HepG2 (cell line): ENCODE results near the gene ABCB11. TPM values are rescaled to one million over a fixed set of nuclear protein-coding genes. Genes with fewer than 3 reads are reported as not detected.

Source experiments
- FOXC1 ChIP-seq: sonication (generic); formaldehyde crosslinking; IDR thresholded peaks from 2 replicates; pipeline ENCODE4 v1.8.0; 2022; ENCODE audit warnings: mild to moderate bottlenecking, missing genetic modification reagents, borderline replicate concordance
- KIAA2018 ChIP-seq: sonication (generic); formaldehyde crosslinking; IDR thresholded peaks from 2 replicates; pipeline ENCODE4 v1.5.0; 2020; ENCODE audit warnings: mild to moderate bottlenecking, missing genetic modification reagents, borderline replicate concordance
- KLF11 ChIP-seq: IDR thresholded peaks from 2 replicates; pipeline ENCODE4 v1.6.1; 2016; ENCODE audit warnings: missing compliant biosample characterization
- SCMH1 ChIP-seq: sonication (generic); formaldehyde crosslinking; IDR thresholded peaks from 2 replicates; pipeline ENCODE4 v1.9.0; 2021; ENCODE audit warnings: missing genetic modification reagents, mild to moderate bottlenecking, borderline replicate concordance
- SOX5 ChIP-seq: IDR thresholded peaks from 2 replicates; pipeline ENCODE4 v1.6.1; 2016; ENCODE audit warnings: borderline replicate concordance
- STAG1 ChIP-seq: sonication (generic); formaldehyde crosslinking; IDR thresholded peaks from 2 replicates; pipeline ENCODE4 v1.4.0; 2020; ENCODE audit warnings: missing genetic modification reagents
- TP53 ChIP-seq: sonication (generic); formaldehyde crosslinking; conservative IDR thresholded peaks from 2 replicates; pipeline ENCODE4 v1.4.0; 2020; ENCODE audit warnings: missing genetic modification reagents
- YEATS2 ChIP-seq: sonication (generic); formaldehyde crosslinking; IDR thresholded peaks from 2 replicates; pipeline ENCODE4 v1.4.0; 2020; ENCODE audit warnings: missing genetic modification reagents, borderline replicate concordance
- ZNF17 ChIP-seq: sonication (generic); formaldehyde crosslinking; IDR thresholded peaks from 2 replicates; pipeline ENCODE4 v1.5.0; 2020; ENCODE audit warnings: mild to moderate bottlenecking, missing genetic modification reagents
- ZNF572 ChIP-seq: sonication (generic); formaldehyde crosslinking; IDR thresholded peaks from 2 replicates; pipeline ENCODE4 v1.5.1; 2020; ENCODE audit warnings: mild to moderate bottlenecking, missing genetic modification reagents
- polyA plus RNA-seq, 8 experiments: library from polyadenylated mRNA; depleted of rRNA in 3 of 8; stranded (reverse) in 7 of 8; unstranded in 1 of 8; fragments of >200 nt; fragmentation: Illumina TruSeq in 4 of 8; extraction: Trizol in 4 of 8; gene quantifications; 2 replicates each; pipeline versions ENCODE4 v1.2.1 to v1.2.3, GENCODE V29; 2011 to 2016; ENCODE audit warnings: low read depth in 4 of 8, missing spikeins in 1 of 8, mixed read lengths in 1 of 8; ENCODE audit not compliant: insufficient read depth in 1 of 8
- total RNA-seq, 5 experiments: library from RNA; depleted of rRNA; stranded (reverse); fragments of >200 nt; fragmentation: Illumina TruSeq; extraction: Trizol; gene quantifications; 2 replicates each; pipeline ENCODE4 v1.2.3, GENCODE V29; 2016; ENCODE audit warnings: low read depth in 1 of 5
- TF ChIP-seq, protein P1 (sequence below): sonication (generic); formaldehyde crosslinking; IDR thresholded peaks from 2 replicates; pipeline ENCODE4 v1.4.0; 2020; ENCODE audit warnings: missing genetic modification reagents
- TF ChIP-seq, protein P2 (sequence below): sonication (generic); formaldehyde crosslinking; conservative IDR thresholded peaks from 2 replicates; pipeline ENCODE4 v1.8.0; 2022; ENCODE audit warnings: missing genetic modification reagents
- TF ChIP-seq, protein P3 (sequence below): sonication (generic); formaldehyde crosslinking; IDR thresholded peaks from 2 replicates; pipeline ENCODE4 v1.4.0; 2020; ENCODE audit warnings: missing genetic modification reagents, borderline replicate concordance

Gene ABCB11
- total and polyA plus RNA-seq, 2 of the 13 experiments (the other 11 are each of a cell fraction or from before 2014, with no cell fraction given), result not detected

- TF ChIP-seq, protein P1, sequence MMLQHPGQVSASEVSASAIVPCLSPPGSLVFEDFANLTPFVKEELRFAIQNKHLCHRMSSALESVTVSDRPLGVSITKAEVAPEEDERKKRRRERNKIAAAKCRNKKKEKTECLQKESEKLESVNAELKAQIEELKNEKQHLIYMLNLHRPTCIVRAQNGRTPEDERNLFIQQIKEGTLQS, result no peak
- TF ChIP-seq, protein P2, sequence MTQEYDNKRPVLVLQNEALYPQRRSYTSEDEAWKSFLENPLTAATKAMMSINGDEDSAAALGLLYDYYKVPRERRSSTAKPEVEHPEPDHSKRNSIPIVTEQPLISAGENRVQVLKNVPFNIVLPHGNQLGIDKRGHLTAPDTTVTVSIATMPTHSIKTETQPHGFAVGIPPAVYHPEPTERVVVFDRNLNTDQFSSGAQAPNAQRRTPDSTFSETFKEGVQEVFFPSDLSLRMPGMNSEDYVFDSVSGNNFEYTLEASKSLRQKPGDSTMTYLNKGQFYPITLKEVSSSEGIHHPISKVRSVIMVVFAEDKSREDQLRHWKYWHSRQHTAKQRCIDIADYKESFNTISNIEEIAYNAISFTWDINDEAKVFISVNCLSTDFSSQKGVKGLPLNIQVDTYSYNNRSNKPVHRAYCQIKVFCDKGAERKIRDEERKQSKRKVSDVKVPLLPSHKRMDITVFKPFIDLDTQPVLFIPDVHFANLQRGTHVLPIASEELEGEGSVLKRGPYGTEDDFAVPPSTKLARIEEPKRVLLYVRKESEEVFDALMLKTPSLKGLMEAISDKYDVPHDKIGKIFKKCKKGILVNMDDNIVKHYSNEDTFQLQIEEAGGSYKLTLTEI (CRISPR knock-in tag), result no peak
- TF ChIP-seq ZNF572 (CRISPR knock-in tag), result no peak
- TF ChIP-seq SCMH1 (CRISPR knock-in tag), result no peak
- no peak for TF ChIP-seq KIAA2018
- no peak; the same call in 1 of the 2 replicates for TF ChIP-seq YEATS2 (CRISPR knock-in tag)
- TF ChIP-seq KLF11 (CRISPR knock-in tag), result no peak
- peak; percentile 71 for TF ChIP-seq STAG1
- no peak for TF ChIP-seq FOXC1 (CRISPR knock-in tag)
- TF ChIP-seq SOX5 (CRISPR knock-in tag), result 0 out of 2 replicates have a peak, but pooled peaks have one; percentile 34
- TF ChIP-seq ZNF17 (CRISPR knock-in tag), result no peak
- TF ChIP-seq, protein P3, sequence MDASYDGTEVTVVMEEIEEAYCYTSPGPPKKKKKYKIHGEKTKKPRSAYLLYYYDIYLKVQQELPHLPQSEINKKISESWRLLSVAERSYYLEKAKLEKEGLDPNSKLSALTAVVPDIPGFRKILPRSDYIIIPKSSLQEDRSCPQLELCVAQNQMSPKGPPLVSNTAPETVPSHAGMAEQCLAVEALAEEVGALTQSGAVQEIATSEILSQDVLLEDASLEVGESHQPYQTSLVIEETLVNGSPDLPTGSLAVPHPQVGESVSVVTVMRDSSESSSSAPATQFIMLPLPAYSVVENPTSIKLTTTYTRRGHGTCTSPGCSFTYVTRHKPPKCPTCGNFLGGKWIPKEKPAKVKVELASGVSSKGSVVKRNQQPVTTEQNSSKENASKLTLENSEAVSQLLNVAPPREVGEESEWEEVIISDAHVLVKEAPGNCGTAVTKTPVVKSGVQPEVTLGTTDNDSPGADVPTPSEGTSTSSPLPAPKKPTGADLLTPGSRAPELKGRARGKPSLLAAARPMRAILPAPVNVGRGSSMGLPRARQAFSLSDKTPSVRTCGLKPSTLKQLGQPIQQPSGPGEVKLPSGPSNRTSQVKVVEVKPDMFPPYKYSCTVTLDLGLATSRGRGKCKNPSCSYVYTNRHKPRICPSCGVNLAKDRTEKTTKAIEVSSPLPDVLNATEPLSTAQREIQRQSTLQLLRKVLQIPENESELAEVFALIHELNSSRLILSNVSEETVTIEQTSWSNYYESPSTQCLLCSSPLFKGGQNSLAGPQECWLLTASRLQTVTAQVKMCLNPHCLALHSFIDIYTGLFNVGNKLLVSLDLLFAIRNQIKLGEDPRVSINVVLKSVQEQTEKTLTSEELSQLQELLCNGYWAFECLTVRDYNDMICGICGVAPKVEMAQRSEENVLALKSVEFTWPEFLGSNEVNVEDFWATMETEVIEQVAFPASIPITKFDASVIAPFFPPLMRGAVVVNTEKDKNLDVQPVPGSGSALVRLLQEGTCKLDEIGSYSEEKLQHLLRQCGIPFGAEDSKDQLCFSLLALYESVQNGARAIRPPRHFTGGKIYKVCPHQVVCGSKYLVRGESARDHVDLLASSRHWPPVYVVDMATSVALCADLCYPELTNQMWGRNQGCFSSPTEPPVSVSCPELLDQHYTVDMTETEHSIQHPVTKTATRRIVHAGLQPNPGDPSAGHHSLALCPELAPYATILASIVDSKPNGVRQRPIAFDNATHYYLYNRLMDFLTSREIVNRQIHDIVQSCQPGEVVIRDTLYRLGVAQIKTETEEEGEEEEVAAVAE (CRISPR knock-in tag), result 0 out of 2 replicates have a peak, but pooled peaks have one; percentile 35
- TF ChIP-seq TP53 (CRISPR knock-in tag), result no peak
Measured at GRCh38 chr2:168961450-168962229, 69.5 kb downstream of the ABCB11 start (continued).
